HCT116 (cell line): ENCODE results near the gene PARP12. TPM values are rescaled to one million over a fixed set of nuclear protein-coding genes. Genes with fewer than 3 reads are reported as not detected.

Experiments used
- ATAC-seq: fragments of 200-7000 bp; cut with Tn5 transposase; 2 replicates; pipeline ENCODE4 v1.9.1; 2020; ENCODE audit warnings: mild to moderate bottlenecking, moderate library complexity
- BruUV-seq: library from RNA; stranded (reverse); fragments of 400-500 nt; replicated peaks from 2 replicates; lab custom pipeline; 2021; lab: Mats Ljungman, UMichigan
- CTCF ChIA-PET: fragments of 300-600 bp; sonication (Branson Sonifier 250); formaldehyde crosslinking; loops from one replicate; lab custom pipeline; 2021; ENCODE audit warnings: antibody characterized with exemption; lab: Charles Lee
- POLR2A ChIA-PET: fragments of 300-600, 350-600 bp; sonication (Branson Sonifier 250); formaldehyde crosslinking; loops from one replicate; lab custom pipeline; 2021; ENCODE audit warnings: antibody characterized with exemption; lab: Charles Lee
- RAD21 ChIA-PET, 2 experiments: fragments of 300-600 bp; sonication (Branson Sonifier 250); formaldehyde crosslinking; loops; one replicate each; lab custom pipeline; 2023; ENCODE audit warnings: low total read pairs in 2 of 2; ENCODE audit not compliant: uncharacterized antibody in 2 of 2, unreplicated experiment in 2 of 2, low non-redundant PET in 1 of 2; lab: Charles Lee
- DNase-seq: peaks from one replicate; pipeline ENCODE4 v3.0.0-alpha.2; 2010; ENCODE audit warnings: low read depth, low spot score
- H2AFZ ChIP-seq: fragments of 200-600 bp; shearing (Covaris generic), sonication (generic); 2 replicates; pipeline ENCODE4 v1.6.1; 2017; ENCODE audit warnings: low read depth, mixed run types, mixed read lengths, antibody characterized with exemption, low read length; ENCODE audit not compliant: poor library complexity, severe bottlenecking
- H3K27ac ChIP-seq: 2 replicates; pipeline ENCODE4 v1.5.1; 2012; ENCODE audit warnings: low read depth, low read length
- H3K27me3 ChIP-seq: fragments of 200-600 bp; sonication (generic); 2 replicates; pipeline ENCODE4 v1.6.1; 2016; ENCODE audit warnings: mixed run types, low read length, mixed read lengths; ENCODE audit not compliant: insufficient read depth
- H3K36me3 ChIP-seq, 2 experiments: fragments of 200-500 bp in 1 of 2; fragments of 200-600 bp in 1 of 2; sonication (Bioruptor generic) in 1 of 2; sonication (generic) in 1 of 2; 2 replicates each; pipeline versions ENCODE4 v1.5.1 to v1.6.1; 2014 to 2016; ENCODE audit warnings: low read length in 2 of 2, inconsistent platforms in 1 of 2, mixed read lengths in 1 of 2, mixed run types in 1 of 2; ENCODE audit not compliant: insufficient read depth in 2 of 2, control insufficient read depth in 1 of 2
- H3K4me1 ChIP-seq, 2 experiments: fragments of 200-600 bp in 1 of 2; sonication (generic) in 1 of 2; 2 replicates each; pipeline versions ENCODE4 v1.5.1 to v1.6.1; 2012 to 2017; ENCODE audit warnings: low read length in 2 of 2, inconsistent platforms in 1 of 2, mild to moderate bottlenecking in 1 of 2, mixed read lengths in 1 of 2, mixed run types in 1 of 2, moderate library complexity in 1 of 2; ENCODE audit not compliant: insufficient read depth in 2 of 2, control insufficient read depth in 1 of 2
- H3K4me2 ChIP-seq: fragments of 200-600 bp; sonication (generic); 2 replicates; pipeline ENCODE4 v1.6.1; 2017; ENCODE audit warnings: mixed run types, low read length, mixed read lengths
- H3K4me3 ChIP-seq, 2 experiments: fragments of 200-600 bp in 1 of 2; sonication (generic) in 1 of 2; replicated peaks in 1 of 2; 2 replicates each; pipeline ENCODE4 v1.5.1; 2011 to 2016; ENCODE audit warnings: low read length in 2 of 2, control low read depth in 1 of 2, low read depth in 1 of 2, mild to moderate bottlenecking in 1 of 2, mixed read lengths in 1 of 2, mixed run types in 1 of 2
- H3K79me2 ChIP-seq: fragments of 200-600 bp; sonication (generic); 2 replicates; pipeline ENCODE4 v1.6.1; 2017; ENCODE audit warnings: mild to moderate bottlenecking, mixed run types, low read length, moderate library complexity, mixed read lengths; ENCODE audit not compliant: insufficient read depth
- H3K9ac ChIP-seq: fragments of 200-600 bp; sonication (generic); 2 replicates; pipeline ENCODE4 v1.6.1; 2016; ENCODE audit warnings: low read length, mixed read lengths
- H3K9me2 ChIP-seq: fragments of 200-600 bp; sonication (generic), shearing (Covaris generic); 2 replicates; pipeline ENCODE4 v1.6.1; 2017; ENCODE audit warnings: mixed run types, mild to moderate bottlenecking, moderate library complexity; ENCODE audit not compliant: insufficient read depth
- H3K9me3 ChIP-seq, 2 experiments: fragments of 200-500 bp in 1 of 2; fragments of 200-600 bp in 1 of 2; sonication (Bioruptor generic) in 1 of 2; sonication (generic) in 1 of 2; 2 replicates each; pipeline ENCODE4 v1.6.1; 2014 to 2017; ENCODE audit warnings: low read length in 2 of 2, mixed read lengths in 2 of 2, inconsistent platforms in 1 of 2, low read depth in 1 of 2, mild to moderate bottlenecking in 1 of 2, mixed run types in 1 of 2, moderate library complexity in 1 of 2; ENCODE audit not compliant: control insufficient read depth in 1 of 2, insufficient read depth in 1 of 2
- H4K20me1 ChIP-seq: fragments of 200-600 bp; sonication (generic), shearing (Covaris generic); 2 replicates; pipeline ENCODE4 v1.6.1; 2017; ENCODE audit warnings: mixed run types, mild to moderate bottlenecking, moderate library complexity; ENCODE audit not compliant: insufficient read depth
- ATF3 ChIP-seq: IDR thresholded peaks from 2 replicates; pipeline ENCODE4 v1.6.1; 2012
- CBX3 ChIP-seq: IDR thresholded peaks from 2 replicates; pipeline ENCODE4 v1.6.1; 2012; ENCODE audit warnings: low read depth
- ELF1 ChIP-seq: IDR thresholded peaks from 2 replicates; pipeline ENCODE4 v1.6.1; 2012; ENCODE audit warnings: low read depth, borderline replicate concordance
- EZH2 ChIP-seq: fragments of 200-600 bp; sonication (generic); IDR thresholded peaks from 2 replicates; pipeline ENCODE4 v1.6.1; 2017; ENCODE audit warnings: antibody characterized with exemption, mixed run types
- EZH2phosphoT487 ChIP-seq: fragments of 200-600 bp; IDR thresholded peaks from 2 replicates; pipeline ENCODE4 v1.6.1; 2018; ENCODE audit warnings: antibody characterized with exemption, borderline replicate concordance
- FOSL1 ChIP-seq: IDR thresholded peaks from 2 replicates; pipeline ENCODE4 v1.6.1; 2012; ENCODE audit warnings: low read depth
- JUND ChIP-seq: IDR thresholded peaks from 2 replicates; pipeline ENCODE4 v1.6.1; 2012
- MAX ChIP-seq: IDR thresholded peaks from 2 replicates; pipeline ENCODE4 v1.6.1; 2012
- POLR2A ChIP-seq: IDR thresholded peaks from 2 replicates; pipeline ENCODE4 v1.7.0; 2011; ENCODE audit warnings: borderline replicate concordance; ENCODE audit not compliant: insufficient read depth, insufficient read length; ENCODE audit errors: extremely low read depth
- RAD21 ChIP-seq: IDR thresholded peaks from 2 replicates; pipeline ENCODE4 v1.6.1; 2012; ENCODE audit warnings: low read depth, mild to moderate bottlenecking
- REST ChIP-seq: IDR thresholded peaks from 2 replicates; pipeline ENCODE4 v1.6.1; 2012; ENCODE audit warnings: low read depth
- SP1 ChIP-seq: IDR thresholded peaks from 2 replicates; pipeline ENCODE4 v1.6.1; 2012; ENCODE audit warnings: low read depth
- SRF ChIP-seq: IDR thresholded peaks from 2 replicates; pipeline ENCODE4 v1.6.1; 2012; ENCODE audit warnings: low read depth
- TCF7L2 ChIP-seq: IDR thresholded peaks from 2 replicates; pipeline ENCODE4 v1.7.0; 2011; ENCODE audit warnings: borderline replicate concordance, inconsistent platforms; ENCODE audit not compliant: insufficient read depth, insufficient read length; ENCODE audit errors: extremely low read depth
- YY1 ChIP-seq: IDR thresholded peaks from 2 replicates; pipeline ENCODE4 v1.6.1; 2011; ENCODE audit warnings: low read length, low read depth, moderate library complexity, mild to moderate bottlenecking; ENCODE audit not compliant: insufficient replicate concordance; ENCODE audit errors: extremely low read depth
- ZBTB33 ChIP-seq: IDR thresholded peaks from 2 replicates; pipeline ENCODE4 v1.6.1; 2011; ENCODE audit warnings: mild to moderate bottlenecking, low read length, moderate library complexity; ENCODE audit not compliant: insufficient replicate concordance; ENCODE audit errors: extremely low read depth
- ZFX ChIP-seq: fragments of 450-650 bp; IDR thresholded peaks from 2 replicates; pipeline ENCODE4 v1.6.1; 2017
- ZNF274 ChIP-seq: fragments of 200-500 bp; sonication (Bioruptor generic); IDR thresholded peaks from 2 replicates; pipeline ENCODE4 v1.6.1; 2014; ENCODE audit warnings: mild to moderate bottlenecking, low read depth, low read length, inconsistent platforms
- intact Hi-C: fragments of 100-400 bp; cut with micrococcal nuclease; formaldehyde crosslinking; loops from 2 replicates; pipeline ENCODE4 v1.10.0; 2022
- total RNA-seq: library from RNA; stranded (reverse); gene quantifications from one replicate; pipeline ENCODE4 v1.2.1, GENCODE V29; 2021; ENCODE audit not compliant: unreplicated experiment
- TF ChIP-seq, protein P1 (sequence below), 3 experiments: fragments of 200-600 bp in 1 of 3; sonication (generic) in 1 of 3; IDR thresholded peaks in 2 of 3; conservative IDR thresholded peaks in 1 of 3; 2 replicates each; pipeline ENCODE4 v1.5.1; 2012 to 2017; ENCODE audit warnings: low read depth in 2 of 3, low read length in 2 of 3, antibody characterized with exemption in 1 of 3, borderline replicate concordance in 1 of 3, control low read depth in 1 of 3, mild to moderate bottlenecking in 1 of 3, mixed read lengths in 1 of 3, mixed run types in 1 of 3, moderate library complexity in 1 of 3; ENCODE audit not compliant: insufficient read depth in 1 of 3

The PARP12 gene
- total RNA-seq, 1 experiment from 2014 or later: 17.7 TPM

DNA sequence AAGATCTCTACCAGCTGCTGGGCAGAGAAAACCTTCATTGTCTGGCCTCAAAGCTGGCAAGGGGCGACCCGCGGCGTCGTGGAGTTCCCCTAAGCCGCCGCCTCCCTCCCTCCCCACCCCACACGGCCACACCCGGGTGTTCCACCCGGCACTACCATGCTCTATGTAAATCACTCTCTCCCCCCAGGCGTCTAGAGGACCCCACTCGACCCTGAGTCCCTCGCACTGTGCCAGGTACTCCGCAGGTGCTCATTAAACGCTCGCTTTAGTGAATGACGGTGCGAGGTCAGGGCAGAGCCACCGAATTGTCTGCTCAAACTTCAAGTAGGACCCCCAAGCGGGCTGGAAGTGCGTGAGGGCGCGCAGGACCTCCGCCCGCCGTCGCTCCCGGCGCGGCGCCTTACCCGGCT is 628 bp downstream of the PARP12 start (continued):
- TF ChIP-seq ZNF274: no peak

- ATAC-seq (no peak), DNase-seq (no peak)
- ChIA-PET RAD21 (no interaction called here), POLR2A (no interaction called here), CTCF (no interaction called here)
- no peaks in the 10 kb centered on the region for H3K27me3 ChIP-seq
- H4K20me1 ChIP-seq: no peaks in the 10 kb centered on the region
- peaks cover 12% of the 10 kb centered on the region; the same call in 1 of the 2 replicates for H3K79me2 ChIP-seq
- H2AFZ ChIP-seq: no peak overlapping the region
- no TSS peak for BruUV-seq
- H3K4me3 ChIP-seq: peak overlapping the region; percentile 52 to 67
- H3K9me3 ChIP-seq: no peaks in the 10 kb centered on the region
- H3K9ac ChIP-seq: peak overlapping the region; percentile 66
- peak overlapping the region; percentile 92 for H3K4me2 ChIP-seq
- H3K27ac ChIP-seq: no peak overlapping the region
- H3K36me3 ChIP-seq: 0 out of 4 replicates have a peak, but pooled peaks cover 0 to 3% of the 10 kb centered on the region in 2 experiments
- intact Hi-C loops: loop anchor here (5.0 kb wide), 1 partner anchor 116 kb away; the partner anchor contains the start of gene KDM7A
- H3K9me2 ChIP-seq: no peaks in the 10 kb centered on the region
- peaks cover 25 to 54% of the 10 kb centered on the region in 2 experiments for H3K4me1 ChIP-seq
- TF ChIP-seq RAD21 (no peak), POLR2A (no peak), FOSL1 (no peak), SP1 (no peak), JUND (no peak), EZH2phosphoT487 (no peak), ZFX (no peak), ZBTB33 (no peak), MAX (no peak), YY1 (no peak), REST (no peak), ZNF274 (no peak), CBX3 (no peak), SRF (no peak), ATF3 (no peak), TCF7L2 (no peak), EZH2 (no peak), ELF1 (no peak)
- TF ChIP-seq, protein P1, sequence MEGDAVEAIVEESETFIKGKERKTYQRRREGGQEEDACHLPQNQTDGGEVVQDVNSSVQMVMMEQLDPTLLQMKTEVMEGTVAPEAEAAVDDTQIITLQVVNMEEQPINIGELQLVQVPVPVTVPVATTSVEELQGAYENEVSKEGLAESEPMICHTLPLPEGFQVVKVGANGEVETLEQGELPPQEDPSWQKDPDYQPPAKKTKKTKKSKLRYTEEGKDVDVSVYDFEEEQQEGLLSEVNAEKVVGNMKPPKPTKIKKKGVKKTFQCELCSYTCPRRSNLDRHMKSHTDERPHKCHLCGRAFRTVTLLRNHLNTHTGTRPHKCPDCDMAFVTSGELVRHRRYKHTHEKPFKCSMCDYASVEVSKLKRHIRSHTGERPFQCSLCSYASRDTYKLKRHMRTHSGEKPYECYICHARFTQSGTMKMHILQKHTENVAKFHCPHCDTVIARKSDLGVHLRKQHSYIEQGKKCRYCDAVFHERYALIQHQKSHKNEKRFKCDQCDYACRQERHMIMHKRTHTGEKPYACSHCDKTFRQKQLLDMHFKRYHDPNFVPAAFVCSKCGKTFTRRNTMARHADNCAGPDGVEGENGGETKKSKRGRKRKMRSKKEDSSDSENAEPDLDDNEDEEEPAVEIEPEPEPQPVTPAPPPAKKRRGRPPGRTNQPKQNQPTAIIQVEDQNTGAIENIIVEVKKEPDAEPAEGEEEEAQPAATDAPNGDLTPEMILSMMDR (IDR thresholded peaks at IDR 0.05 in 2 of 3, conservative IDR thresholded peaks at IDR 0.05 in 1 of 3; ENCODE audit: borderline replicate concordance in 1 of 3, insufficient read depth in 1 of 3, low read depth in 2 of 3, low read length in 2 of 3): no peak
- TF ChIP-seq, all 23 proteins: peak for 0
Observed at GRCh38 chr7:140061607-140061930, 1.2 kb downstream of the PARP12 start.
